GM19351 (cell line): Measurements from ENCODE around the gene TRIM44.
"Not testable (repeated sequence)": the region's sequence is repeated elsewhere in the genome, so short reads cannot be mapped to it uniquely, and the experiment has no call there.

Experiments used
- ATAC-seq: cut with Tn5 transposase; IDR thresholded peaks from one replicate; pipeline ENCODE4 v1.9.1; 2021; ENCODE audit warnings: mild to moderate bottlenecking, moderate library complexity; ENCODE audit not compliant: unreplicated experiment

Gene TRIM44

DNA sequence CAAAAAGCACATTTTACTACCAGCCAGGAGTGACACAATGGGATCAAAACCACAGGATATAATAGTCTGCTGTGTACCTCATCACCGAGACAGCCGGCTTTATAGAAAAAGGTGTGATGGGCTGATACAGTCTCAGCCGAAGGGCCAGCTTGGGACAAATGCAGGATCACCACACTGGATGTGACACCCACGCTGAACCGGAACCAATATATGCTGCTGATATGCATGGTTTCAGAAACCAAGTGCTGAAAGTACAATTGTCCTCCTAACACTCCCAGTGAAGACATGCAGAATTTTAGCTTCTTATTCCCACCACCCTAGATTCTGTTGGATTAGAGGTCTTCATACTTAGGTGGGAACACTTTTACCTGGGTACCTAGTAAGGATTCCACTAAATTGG lies 184.3 kb downstream of the TRIM44 start:
- no peak for ATAC-seq

DNA sequence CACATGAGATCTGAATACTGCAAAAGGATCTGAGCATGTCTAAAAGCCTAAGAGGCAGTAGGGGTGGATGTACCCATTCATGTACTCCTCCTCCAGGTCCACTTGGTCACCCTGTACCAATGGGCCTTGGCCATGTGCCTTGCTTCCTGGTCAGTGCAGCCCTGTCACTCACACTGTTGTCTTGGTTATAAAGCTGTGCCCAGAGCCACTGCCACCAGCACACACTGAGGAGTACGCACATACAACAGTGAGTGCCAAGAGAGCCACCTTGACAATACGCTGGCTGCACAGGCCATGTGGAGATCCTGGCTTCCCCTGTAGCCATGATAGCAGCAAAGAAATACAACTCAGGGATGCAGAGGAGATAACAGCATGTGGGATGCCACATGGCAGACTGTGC lies 184.9 kb downstream of the TRIM44 start:
- no peak for ATAC-seq

DNA sequence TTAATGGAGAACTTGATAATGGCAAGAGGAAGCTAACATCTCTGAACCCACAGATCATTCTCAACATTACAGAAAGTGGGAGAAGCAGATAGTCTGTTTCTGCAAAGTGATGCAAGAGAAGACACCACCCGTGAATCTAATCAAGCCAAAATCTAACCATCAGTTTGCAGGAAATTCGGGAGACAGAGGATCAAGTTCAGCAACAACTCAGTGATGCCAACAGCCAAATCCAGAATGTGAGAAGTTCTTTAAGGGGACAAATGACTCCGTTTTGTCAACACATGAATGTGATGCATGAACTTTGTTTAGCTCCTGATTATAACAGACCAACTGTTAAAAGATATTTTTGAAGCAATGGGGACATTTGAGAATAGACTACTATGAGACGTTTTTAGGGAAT lies 186.0 kb downstream of the TRIM44 start:
- ATAC-seq: no peak

DNA sequence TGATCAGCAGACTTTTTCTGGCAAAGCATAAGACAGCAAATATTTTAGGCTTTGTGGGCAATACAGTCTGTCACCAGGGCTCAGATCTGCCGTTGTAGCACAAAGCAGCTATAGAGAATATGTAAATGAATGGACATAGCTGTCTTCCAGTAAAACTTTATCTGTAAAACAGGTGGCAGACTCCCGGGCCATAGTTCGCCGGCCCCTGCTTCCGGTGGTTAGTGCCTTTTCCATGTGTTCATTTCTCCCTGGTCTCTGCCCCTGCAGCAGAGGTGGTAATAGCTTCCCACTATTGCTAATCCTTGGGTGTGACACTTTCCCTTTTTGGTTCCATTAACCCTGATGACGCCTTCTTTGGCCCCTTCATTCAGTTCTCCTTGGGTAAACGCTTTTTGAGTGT lies 187.6 kb downstream of the TRIM44 start:
- no peak for ATAC-seq

DNA sequence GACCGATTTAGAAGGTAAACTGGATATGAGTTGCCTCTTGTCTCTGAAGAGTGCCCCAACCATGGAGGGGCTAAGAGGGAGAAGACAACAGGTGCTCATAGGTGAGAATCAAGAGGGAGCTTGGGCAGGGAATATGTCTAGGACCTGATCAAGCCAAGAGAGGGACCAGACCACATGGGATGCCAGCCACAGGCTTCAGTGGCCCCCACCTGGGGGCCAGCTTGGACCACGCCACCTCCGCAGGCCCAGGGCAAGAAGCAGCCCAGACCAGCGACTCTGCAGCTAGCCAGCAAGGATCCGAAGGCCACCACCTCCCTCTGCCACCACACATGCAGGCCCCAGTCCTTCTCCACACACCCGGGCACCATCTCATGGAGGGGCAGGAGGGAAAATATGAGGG lies 188.8 kb downstream of the TRIM44 start:
- no peak for ATAC-seq

DNA sequence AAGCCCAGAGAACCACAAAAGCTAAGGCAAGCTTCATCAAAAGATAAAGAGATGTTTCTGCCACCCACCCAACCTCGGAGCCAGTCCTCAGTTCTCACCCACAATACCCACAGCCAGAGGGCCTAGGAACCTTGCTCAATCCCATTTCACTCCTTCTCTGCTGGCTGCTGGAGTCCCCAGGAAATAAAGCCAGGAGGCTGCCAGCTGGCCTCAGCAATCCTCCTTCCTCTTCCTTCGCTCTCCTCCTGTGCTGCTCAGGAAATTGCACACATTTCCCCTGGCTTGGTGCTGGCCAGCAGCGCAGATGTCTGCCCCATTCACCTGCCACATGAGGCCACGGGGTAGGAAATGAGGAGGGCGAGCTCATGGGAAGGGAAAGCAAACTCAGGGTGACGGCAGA lies 189.5 kb downstream of the TRIM44 start:
- no peak for ATAC-seq

DNA sequence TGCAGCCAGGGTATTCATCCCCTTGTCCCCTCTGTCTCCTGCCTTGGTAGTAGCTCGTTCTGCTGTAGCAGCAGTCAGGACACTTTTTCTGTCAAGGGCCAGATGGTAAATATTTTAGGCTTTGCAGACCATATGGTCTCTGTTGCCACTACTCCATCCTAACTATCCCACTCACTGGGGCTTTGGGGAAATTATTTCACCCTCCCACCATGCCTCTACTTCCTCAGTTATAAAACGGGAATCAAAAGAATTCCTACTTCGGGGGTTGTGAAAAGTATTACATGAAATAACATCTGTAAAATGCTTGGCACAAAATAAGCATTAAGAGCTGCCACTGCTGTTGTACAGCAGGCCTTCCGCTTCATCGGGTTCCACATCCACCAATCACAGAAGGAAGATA lies 191.4 kb downstream of the TRIM44 start:
- no peak for ATAC-seq

DNA sequence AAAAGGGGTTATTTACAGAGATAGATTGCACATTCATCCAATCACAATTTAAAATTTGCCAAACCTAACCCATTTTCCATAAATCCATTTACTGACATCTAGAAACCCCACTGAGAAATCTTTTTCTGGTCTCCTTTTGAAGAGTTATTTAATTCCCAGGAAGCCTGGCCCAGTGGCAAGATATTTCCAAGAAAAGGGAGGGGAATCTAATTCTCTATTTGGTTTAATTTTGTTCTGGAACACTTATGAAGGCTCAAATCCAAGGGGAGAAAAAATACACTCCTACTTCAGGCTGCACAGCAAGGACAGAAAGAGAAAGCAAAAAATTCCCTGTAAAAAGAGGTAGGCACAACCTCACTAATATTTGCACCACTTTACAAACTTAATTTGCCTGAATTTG lies 193.1 kb downstream of the TRIM44 start:
- no peak for ATAC-seq

DNA sequence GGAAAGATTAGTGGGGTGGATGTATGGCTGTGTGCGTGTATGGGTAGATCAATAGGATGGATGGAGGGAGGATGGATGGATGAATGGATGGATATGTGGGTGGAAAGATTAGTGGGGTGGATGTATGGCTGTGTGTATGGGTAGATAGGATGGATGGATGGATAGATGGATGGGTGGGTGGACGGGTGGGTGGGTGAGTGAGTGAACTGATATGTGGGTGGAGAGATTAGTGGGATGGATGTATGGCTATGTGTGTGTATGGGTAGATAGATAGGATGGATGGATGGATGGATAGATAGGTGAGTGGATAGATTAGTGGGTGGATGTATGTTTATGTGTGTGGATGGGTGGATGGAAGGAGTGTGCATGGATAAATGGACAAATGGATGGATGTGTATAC lies 193.7 kb downstream of the TRIM44 start:
- ATAC-seq: no peak

DNA sequence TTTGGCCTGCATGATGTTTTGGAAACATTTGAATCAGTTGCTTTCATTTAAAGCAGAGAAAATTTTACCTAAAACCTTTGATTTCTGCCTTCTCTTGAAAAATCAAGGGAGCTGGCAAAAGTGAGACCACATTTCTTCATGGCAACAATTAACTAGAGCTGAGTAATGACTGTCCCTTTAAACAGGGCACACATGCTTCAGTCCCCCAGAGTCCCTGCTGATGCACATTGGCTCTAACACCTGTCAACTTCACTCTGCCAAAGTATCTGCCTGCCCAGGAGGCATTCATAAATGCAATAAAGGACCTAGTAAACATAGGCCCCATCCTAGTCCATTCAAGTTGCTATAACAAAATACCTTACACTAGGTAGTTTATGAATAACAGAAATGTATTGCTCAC lies 194.2 kb downstream of the TRIM44 start:
- ATAC-seq: no peak

DNA sequence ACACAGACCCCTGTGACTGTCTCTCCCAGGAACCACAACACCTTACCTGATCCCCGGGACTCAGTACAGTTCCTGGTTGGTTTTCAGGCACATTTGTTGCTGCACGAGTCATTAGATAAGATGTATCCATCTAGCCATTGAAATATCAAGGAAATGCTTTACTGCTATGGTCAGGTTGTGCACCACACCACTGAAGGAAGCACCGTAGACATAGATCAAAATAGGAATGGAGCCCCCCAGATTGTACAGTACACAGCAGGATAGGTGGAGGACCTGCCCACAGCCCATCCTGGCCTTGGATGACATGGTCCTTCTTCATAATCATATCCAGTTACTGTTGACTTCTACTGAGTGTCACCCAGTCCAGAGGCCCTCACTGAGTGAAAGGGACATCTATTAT lies 195.3 kb downstream of the TRIM44 start:
- no peak for ATAC-seq

DNA sequence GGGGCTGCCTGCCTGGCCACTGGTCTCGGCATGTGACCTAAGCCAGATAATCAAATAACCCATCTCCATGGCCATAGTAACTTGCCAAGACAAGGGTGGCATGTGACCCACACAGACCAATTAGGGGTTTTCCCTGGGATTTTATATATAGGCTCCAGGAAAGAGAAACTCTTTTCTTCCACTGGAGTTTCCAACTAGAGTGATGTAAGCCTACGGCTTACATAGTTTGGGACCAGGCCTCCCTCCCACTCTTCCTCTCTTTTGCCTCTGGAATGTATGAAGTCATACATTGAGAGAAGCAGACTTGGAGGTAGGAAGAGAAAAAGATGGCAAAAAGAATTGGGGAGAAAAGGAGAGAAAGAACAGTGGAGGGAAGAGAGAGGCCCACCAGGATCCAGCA lies 196.7 kb downstream of the TRIM44 start:
- no peak for ATAC-seq

DNA sequence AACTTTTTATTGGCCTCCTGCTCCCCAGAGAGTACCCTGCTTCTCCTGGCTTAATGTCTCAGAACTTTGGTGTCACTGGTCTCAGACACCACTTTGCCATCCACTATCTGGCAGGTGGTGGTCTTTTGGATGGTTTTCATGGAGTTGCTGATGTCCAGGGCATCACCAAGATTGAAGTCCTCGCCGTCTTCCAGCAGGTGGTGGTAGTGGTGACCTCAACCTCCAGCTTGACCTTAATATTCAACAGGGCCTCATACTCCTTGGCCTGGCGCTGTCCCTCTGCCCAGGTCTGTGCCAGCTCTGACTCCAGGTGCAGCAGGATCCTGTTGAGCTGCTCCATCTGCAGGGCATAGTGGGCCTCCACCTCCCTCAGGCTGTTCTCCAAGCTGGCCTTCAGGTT lies 197.6 kb downstream of the TRIM44 start:
- not testable (repeated sequence) for ATAC-seq

DNA sequence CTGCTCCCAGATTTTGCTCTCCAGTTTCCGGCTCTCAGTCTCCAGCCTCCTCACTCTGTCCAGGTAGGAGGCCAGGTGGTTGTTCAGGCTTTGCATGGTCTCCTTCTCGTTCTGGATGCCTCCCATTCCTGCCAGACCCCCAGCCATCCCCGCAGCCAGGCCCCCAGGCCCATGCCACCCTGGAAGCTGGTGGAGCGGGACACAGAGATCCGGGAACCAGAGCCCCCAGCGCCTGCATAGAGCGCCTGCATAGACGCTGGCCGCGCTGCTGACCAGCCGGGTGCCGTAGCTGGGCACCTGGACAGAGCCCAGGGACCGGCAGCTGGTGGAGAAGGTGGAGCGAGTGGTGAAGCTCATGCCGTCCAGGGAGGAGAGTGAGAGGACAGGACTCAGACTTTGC lies 198.6 kb downstream of the TRIM44 start:
- no peak for ATAC-seq

DNA sequence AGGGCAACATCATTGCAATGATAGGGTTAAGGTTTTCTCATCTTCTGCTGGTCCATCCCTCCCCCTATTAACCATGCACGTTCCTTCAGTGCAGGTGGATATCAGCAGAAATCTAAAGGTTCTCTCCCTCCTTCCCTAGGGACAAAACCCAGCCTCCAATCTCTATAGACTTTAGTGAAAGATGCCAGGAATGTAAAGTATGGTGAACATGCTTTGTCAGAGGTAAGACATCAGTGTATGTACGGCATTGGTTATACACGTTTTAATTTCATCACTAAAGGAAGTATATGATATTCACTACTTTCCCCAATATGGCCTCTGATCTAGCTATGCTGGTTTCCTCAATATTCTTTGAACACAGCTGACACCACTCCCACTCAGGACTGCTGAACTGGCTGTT lies 200.1 kb downstream of the TRIM44 start:
- ATAC-seq: no peak

DNA sequence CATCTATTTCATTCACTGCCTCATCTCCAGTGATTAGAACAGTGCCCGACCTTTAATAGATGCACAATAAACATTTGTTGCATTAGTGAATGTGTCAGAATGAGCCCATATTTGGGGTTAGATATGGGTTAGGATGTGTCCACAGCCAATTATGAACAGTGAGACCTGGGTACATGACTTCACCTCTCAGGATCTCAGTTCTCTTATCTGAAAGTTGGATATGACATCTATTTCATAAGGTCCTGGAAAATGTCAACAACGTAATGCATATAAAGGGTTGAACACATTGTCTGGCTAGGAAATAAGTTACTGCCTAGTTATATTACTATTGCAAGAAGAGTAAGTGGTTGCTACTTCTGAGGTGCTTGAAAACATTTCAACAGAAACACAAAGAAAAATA lies 201.6 kb downstream of the TRIM44 start:
- no peak for ATAC-seq

DNA sequence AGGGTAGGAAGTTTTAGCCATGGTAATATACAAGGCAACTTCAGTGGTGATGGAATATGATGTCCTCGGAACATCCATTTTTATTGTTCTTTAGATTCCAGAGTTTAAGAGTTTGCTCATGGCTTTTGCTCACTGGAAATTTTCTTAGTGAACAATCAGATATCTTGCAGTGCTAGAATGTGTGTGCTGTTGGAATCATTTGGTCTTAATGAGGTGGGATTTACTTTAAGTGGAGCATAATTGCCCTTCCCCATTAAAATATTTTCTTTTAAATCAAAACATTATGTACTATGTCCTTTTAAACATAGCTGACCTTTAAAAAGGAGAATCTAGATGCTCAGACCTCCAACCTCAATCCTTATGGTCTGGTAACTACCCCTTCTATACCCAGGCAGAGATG lies 204.0 kb downstream of the TRIM44 start:
- no peak for ATAC-seq
